Measurements from ENCODE around the gene TNIP3.

GRCh38 chr4:121140716-121141460 is 23.2 kb downstream of the TNIP3 start:
- TF ChIP-seq CTCF (IDR thresholded peaks at IDR 0.05; ENCODE audit: low read depth, low read length) (no peak), EZH2phosphoT487 (IDR thresholded peaks at IDR 0.05; ENCODE audit: low read depth) (no peak)

All from OCI-LY3 (cell line).